G401 (cell line): Measurements from ENCODE around the gene AAR2. TPM values are rescaled to one million over a fixed set of nuclear protein-coding genes. Genes with fewer than 3 reads are reported as not detected.

Experiments
- DNase-seq: peaks from one replicate; pipeline ENCODE4 v3.0.0-alpha.2; 2015; ENCODE audit warnings: low spot score
- in situ Hi-C: cut with HindIII; loops from 2 replicates; pipeline ENCODE4 v1.10.0; 2016; ENCODE audit warnings: low sequenced_read_pairs, mixed read lengths
- total RNA-seq: library from RNA; depleted of rRNA; stranded (reverse); fragments of >200 nt; shearing (Covaris generic); gene quantifications from 2 replicates; pipeline ENCODE4 v1.2.3, GENCODE V29; 2014

The AAR2 gene
- total RNA-seq, 1 experiment from 2014 or later: 42.2 TPM

DNA sequence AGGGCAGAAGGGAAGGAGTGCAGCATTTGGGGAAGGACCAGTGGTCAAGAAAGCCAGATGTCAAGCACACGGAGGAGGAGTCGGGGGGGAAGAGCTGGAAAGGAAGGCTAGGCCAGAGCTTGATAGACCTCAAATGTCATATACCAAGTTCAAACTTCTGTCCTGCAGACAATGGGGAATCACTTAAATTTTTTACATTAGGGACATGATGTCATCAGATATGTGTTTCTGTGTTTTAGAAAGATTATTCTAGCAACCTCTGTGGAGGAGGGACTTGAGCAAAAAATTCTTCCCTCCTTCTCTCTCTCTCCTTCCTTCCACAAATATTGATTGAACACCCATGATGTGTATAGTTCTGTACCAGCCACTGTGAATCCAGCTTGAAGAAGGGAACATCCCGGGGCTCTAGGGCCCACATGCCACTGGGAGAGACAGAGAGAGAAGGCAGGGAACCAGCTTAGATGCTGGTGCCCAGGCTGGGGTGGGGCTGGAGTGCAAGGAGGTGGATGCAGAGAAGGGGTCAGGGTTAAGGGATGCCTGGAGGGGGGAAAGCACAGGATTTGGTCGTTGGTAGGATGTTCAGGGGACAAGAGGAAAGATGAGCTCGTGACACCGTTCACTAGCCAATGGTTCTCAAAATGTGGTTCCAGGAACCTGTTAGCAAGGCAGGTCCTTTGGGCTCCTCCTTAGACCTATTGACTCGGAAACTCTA lies 19.8 kb upstream of the AAR2 start:
- no peak for DNase-seq
- in situ Hi-C loops: no loop called here

DNA sequence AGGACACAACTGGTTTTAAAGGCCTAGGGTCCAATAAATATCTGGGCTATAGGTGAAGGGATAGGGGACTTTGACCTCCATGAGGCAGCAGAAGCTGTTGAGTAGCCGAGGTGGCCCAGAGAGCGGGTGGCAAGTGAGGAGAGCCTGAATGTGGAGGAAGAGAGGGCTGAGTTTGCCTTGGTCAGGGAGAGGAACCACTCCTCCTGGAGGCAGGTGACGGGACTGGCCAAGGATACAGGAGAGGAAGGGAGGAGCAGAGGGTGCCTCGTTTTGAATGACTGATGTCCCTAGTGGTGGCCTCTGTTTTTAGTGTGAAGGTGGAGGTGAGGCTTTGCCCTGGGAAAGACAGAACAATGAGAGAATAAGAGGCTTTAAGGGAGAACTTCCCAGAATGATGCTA lies 19.1 kb upstream of the AAR2 start:
- no peak for DNase-seq
- in situ Hi-C loops: no loop called here

- no peak for DNase-seq
- in situ Hi-C loops: no loop called here
Observed at GRCh38 chr20:36218380-36219064, 17.8 kb upstream of the AAR2 start.

- DNase-seq: no peak
- in situ Hi-C loops: no loop called here
Observed at GRCh38 chr20:36219671-36220220, 16.5 kb upstream of the AAR2 start.

- in situ Hi-C loops: no loop called here
- DNase-seq: no peak
Observed at GRCh38 chr20:36225666-36226065, 10.6 kb upstream of the AAR2 start.

- DNase-seq: no peak
- in situ Hi-C loops: no loop called here
Observed at GRCh38 chr20:36228770-36229169, 7.5 kb upstream of the AAR2 start.

GRCh38 chr20:36230019-36230418 lies 6.3 kb upstream of the AAR2 start:
- in situ Hi-C loops: no loop called here
- no peak for DNase-seq

DNA sequence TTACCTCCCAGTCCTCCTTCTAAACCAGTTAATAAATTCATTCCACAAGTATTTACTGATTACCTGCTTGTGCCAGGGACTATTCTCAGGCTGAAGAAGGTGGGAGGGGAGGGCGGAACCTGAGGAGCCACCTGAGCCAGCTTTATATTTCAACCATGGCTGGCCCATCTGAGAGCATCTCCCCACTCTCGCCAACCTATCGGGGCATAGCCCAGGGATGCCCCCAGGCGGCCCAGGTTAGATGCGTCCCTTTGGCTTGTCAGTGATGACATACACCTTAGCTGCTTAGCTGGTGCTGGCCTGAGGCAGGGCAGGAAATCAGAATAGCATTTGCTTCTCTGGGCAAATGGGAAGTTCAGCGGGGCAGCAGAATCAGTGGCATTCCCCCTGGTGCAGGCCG lies 4.9 kb upstream of the AAR2 start:
- in situ Hi-C loops: no loop called here
- no peak for DNase-seq

DNA sequence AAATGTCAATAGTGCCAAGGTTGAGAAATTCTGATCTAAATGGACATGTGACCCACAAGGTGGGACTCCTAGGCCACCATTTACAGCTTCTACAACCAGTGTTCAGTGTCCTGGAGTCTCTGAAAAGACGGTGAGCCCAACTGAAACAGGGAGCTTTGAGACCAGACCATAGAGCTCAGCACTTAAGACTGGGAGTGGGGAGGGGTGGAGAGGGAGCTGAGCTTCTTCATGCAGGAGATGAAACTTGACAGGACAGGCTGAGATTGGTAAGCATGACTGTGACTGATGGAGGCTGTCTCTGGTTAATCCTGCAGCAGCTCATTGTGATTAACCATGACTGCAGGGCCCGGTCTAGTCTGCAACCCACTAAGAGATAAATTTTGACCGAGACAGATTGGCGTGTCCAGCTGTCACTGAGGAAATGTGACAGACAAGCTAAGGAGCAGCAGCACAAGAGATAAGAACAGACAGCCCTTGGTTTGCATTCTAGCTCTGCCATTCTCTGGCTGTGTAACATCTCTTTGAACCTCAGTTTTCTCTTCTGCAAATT lies 1.4 kb upstream of the AAR2 start:
- DNase-seq: no peak
- in situ Hi-C loops: no loop called here

GRCh38 chr20:36236786-36237121 lies 476 bp downstream of the AAR2 start:
- in situ Hi-C loops: no loop called here
- DNase-seq: no peak

GRCh38 chr20:36237477-36237876 lies 1.2 kb downstream of the AAR2 start:
- in situ Hi-C loops: no loop called here
- DNase-seq: no peak

- no peak for DNase-seq
- in situ Hi-C loops: no loop called here
Observed at GRCh38 chr20:36238153-36238552, 1.9 kb downstream of the AAR2 start.

- DNase-seq: no peak
- in situ Hi-C loops: no loop called here
Observed at GRCh38 chr20:36238760-36239159, 2.5 kb downstream of the AAR2 start.

GRCh38 chr20:36240076-36240475 lies 3.8 kb downstream of the AAR2 start:
- in situ Hi-C loops: no loop called here

GRCh38 chr20:36241678-36242077 lies 5.4 kb downstream of the AAR2 start:
- no peak for DNase-seq
- in situ Hi-C loops: no loop called here

More at GRCh38 chr20:36240076-36240475, 3.8 kb downstream of the AAR2 start:
- no peak for DNase-seq

GRCh38 chr20:36243726-36244125 lies 7.4 kb downstream of the AAR2 start:
- in situ Hi-C loops: no loop called here
- DNase-seq: no peak

DNA sequence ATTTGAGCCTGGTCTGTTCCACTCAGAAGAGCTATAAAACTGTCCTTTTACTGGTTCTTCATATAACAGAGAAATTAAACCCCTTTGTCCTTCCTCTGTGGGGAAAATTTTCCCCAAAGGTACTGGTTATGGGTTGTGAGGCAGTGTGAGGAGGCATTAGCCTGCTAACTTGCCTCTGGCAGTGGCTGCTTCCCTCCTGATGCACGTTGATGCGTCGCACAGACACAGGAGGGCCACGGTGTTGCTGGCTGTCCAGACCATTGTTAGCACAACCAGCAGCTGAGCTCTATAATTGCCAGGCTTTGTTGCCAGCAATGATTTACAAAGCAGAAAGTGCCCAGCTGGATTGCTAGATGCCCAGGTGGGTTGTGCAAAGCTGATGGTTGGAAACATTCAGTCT lies 10.1 kb downstream of the AAR2 start:
- no peak for DNase-seq
- in situ Hi-C loops: no loop called here

DNA sequence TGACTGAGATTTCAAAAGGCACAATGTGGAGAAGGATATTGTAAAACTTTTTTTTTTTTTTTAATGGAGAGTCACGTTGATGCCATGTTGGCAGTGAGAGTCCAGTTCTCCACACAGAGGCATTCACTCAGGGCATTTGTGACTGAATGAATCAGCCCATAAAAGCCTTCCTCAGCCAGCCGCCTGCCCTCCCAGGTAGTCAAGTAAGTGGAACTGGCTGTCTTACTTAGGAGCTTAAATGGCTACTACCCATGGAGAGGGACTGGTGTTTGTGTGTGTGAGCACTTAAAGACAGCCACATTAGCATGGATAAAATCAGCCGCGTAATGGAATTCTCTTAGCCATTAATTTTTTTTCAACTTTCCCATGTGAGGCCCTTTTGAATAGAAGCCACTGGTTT lies 12.6 kb downstream of the AAR2 start:
- in situ Hi-C loops: no loop called here
- DNase-seq: no peak

DNA sequence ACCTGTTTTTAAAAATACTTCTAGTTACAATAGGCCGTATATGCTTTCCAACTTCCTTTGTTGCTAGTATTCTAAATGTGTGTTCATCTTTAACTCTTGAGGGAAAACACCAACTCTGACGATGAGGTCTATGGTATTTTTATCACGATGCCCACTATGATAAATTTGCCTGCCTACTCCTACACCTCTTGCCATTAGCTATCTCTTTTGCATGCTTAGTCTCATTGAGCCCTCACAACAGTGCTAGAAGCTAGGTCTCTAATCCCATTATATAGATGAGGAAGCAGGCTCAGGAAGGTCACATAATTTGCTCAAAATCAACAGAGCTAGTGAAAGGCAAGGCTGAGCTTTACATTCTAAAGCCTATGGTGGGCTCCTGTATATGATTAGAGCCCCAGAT lies 13.2 kb downstream of the AAR2 start:
- no peak for DNase-seq
- in situ Hi-C loops: no loop called here

DNA sequence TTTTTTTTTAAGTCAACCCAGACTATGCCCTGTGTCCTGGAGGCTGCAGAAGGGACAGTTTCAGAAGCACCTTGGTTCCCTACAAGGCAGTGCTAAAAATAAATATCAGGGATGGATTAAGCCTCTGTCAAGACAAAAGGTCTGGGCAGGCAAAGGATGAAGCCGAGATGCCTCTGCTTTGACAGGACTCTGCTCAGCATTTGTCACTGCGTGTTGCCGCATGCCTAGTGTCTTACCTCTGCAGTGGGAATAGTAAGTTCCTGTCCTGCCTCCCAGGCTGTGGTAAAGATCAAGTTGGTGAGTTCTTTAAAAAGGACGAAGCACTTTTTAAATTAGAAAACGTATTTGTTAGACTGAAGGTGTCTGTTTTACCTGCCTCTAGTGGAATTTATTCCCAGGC lies 15.1 kb downstream of the AAR2 start:
- in situ Hi-C loops: no loop called here
- DNase-seq: no peak

- no peak for DNase-seq
- in situ Hi-C loops: no loop called here
Observed at GRCh38 chr20:36252511-36252910, 16.2 kb downstream of the AAR2 start.
